NCI-H146 (cell line): ENCODE results near the gene TIAM2.
"Not testable (repeated sequence)": the region's sequence is repeated elsewhere in the genome, so short reads cannot be mapped to it uniquely, and the experiment has no call there.

Experiments
- DNase-seq: peaks from one replicate; lab custom pipeline; 2025; lab: John Stamatoyannopoulos, UW

Gene TIAM2

GRCh38 chr6:155196911-155197310, 201.8 kb downstream of the TIAM2 start:
- no peak for DNase-seq

- DNase-seq, result no peak
These were observed 202.8 kb downstream of the TIAM2 start for GRCh38 chr6:155197932-155198331.

- no peak for DNase-seq
These were observed 204.9 kb downstream of the TIAM2 start for GRCh38 chr6:155200012-155200411.

- DNase-seq, result peak; percentile 48
These were observed 206.5 kb downstream of the TIAM2 start for GRCh38 chr6:155201461-155202226.

GRCh38 chr6:155207223-155207622, 212.1 kb downstream of the TIAM2 start:
- DNase-seq, result no peak

GRCh38 chr6:155212106-155212505, 217.0 kb downstream of the TIAM2 start:
- no peak for DNase-seq

- DNase-seq, result no peak
These were observed 217.7 kb downstream of the TIAM2 start for GRCh38 chr6:155212616-155213380.

GRCh38 chr6:155213611-155214372, 218.7 kb downstream of the TIAM2 start:
- DNase-seq, result no peak

GRCh38 chr6:155215906-155216305, 220.8 kb downstream of the TIAM2 start:
- no peak for DNase-seq

- peak; percentile 94 for DNase-seq
These were observed 221.4 kb downstream of the TIAM2 start for GRCh38 chr6:155216312-155217046.

- not testable (repeated sequence) for DNase-seq
These were observed 223.6 kb downstream of the TIAM2 start for GRCh38 chr6:155218711-155219110.

GRCh38 chr6:155219299-155219698, 224.2 kb downstream of the TIAM2 start:
- no peak for DNase-seq

GRCh38 chr6:155219858-155220301, 224.8 kb downstream of the TIAM2 start:
- DNase-seq, result no peak

- no peak for DNase-seq
These were observed 226.0 kb downstream of the TIAM2 start for GRCh38 chr6:155221086-155221485.

- no peak for DNase-seq
These were observed 227.4 kb downstream of the TIAM2 start for GRCh38 chr6:155222506-155222905.

GRCh38 chr6:155223646-155224451, 228.7 kb downstream of the TIAM2 start:
- DNase-seq, result peak; percentile 78

- peak; percentile 53 for DNase-seq
These were observed 229.5 kb downstream of the TIAM2 start for GRCh38 chr6:155224618-155225017.

GRCh38 chr6:155227046-155227445, 231.9 kb downstream of the TIAM2 start:
- no peak for DNase-seq

- DNase-seq, result no peak
These were observed 233.5 kb downstream of the TIAM2 start for GRCh38 chr6:155228546-155229166.

- DNase-seq, result not testable (repeated sequence)
These were observed 235.9 kb downstream of the TIAM2 start for GRCh38 chr6:155230975-155231374.
